CD8-positive, alpha-beta memory T cell (primary cell): Measurements from ENCODE around the gene GINS1. TPM values are rescaled to one million over a fixed set of nuclear protein-coding genes. Genes with fewer than 3 reads are reported as not detected.
A peak's percentile ranks its signal among the peaks of the same experiment; 100 is the strongest.

ENCODE experiments used
- CTCF ChIA-PET: fragments of 350-600 bp; sonication (Branson Sonifier 250); formaldehyde crosslinking; loops from one replicate; lab custom pipeline; 2021; ENCODE audit warnings: antibody characterized with exemption; lab: Charles Lee
- POLR2A ChIA-PET: fragments of 350-600 bp; sonication (Branson Sonifier 250); formaldehyde crosslinking; loops from one replicate; lab custom pipeline; 2021; ENCODE audit warnings: antibody characterized with exemption; lab: Charles Lee
- DNase-seq, 5 donors: peaks; one replicate each; pipeline versions ENCODE4 v3.0.0 to v3.0.0-alpha.2; 2020 to 2022; ENCODE audit warnings: mixed read lengths in 1 of 5
- H3K27ac ChIP-seq: one replicate; pipeline ENCODE4 v1.7.0; 2013; ENCODE audit warnings: low read depth, mild to moderate bottlenecking, low read length, moderate library complexity
- H3K27me3 ChIP-seq: 2 replicates; pipeline ENCODE4 v1.7.0; 2013; ENCODE audit warnings: low read length, mild to moderate bottlenecking; ENCODE audit not compliant: insufficient read depth, poor library complexity, severe bottlenecking
- H3K36me3 ChIP-seq: 2 replicates; pipeline ENCODE4 v1.7.0; 2013; ENCODE audit warnings: mild to moderate bottlenecking, low read length, moderate library complexity; ENCODE audit not compliant: insufficient read depth
- H3K4me1 ChIP-seq: 2 replicates; pipeline ENCODE4 v1.7.0; 2013; ENCODE audit warnings: mild to moderate bottlenecking, low read length, moderate library complexity; ENCODE audit not compliant: insufficient read depth
- H3K4me3 ChIP-seq: 2 replicates; pipeline ENCODE4 v1.7.0; 2013; ENCODE audit warnings: mild to moderate bottlenecking, low read length
- H3K9me3 ChIP-seq: 2 replicates; pipeline ENCODE4 v1.7.0; 2013; ENCODE audit warnings: mild to moderate bottlenecking, low read length
- H3K27ac Mint-ChIP-seq, 8 donors: one replicate each; pipeline ENCODE4 v1.8.0; 2020 to 2021; ENCODE audit warnings: mixed read lengths in 8 of 8, mild to moderate bottlenecking in 6 of 8, inconsistent platforms in 3 of 8, moderate library complexity in 3 of 8
- H3K27me3 Mint-ChIP-seq, 2 donors: one replicate each; pipeline ENCODE4 v1.8.0; 2020 to 2021; ENCODE audit warnings: mixed read lengths in 2 of 2, mild to moderate bottlenecking in 1 of 2, moderate library complexity in 1 of 2
- H3K36me3 Mint-ChIP-seq, 3 donors: one replicate each; pipeline ENCODE4 v1.8.0; 2020 to 2021; ENCODE audit warnings: mixed read lengths in 3 of 3, inconsistent platforms in 1 of 3, mild to moderate bottlenecking in 1 of 3
- H3K4me1 Mint-ChIP-seq, 3 donors: one replicate each; pipeline ENCODE4 v1.8.0; 2020 to 2021; ENCODE audit warnings: mixed read lengths in 3 of 3, inconsistent platforms in 1 of 3, mild to moderate bottlenecking in 1 of 3
- H3K4me3 Mint-ChIP-seq, 7 donors: one replicate each; pipeline ENCODE4 v1.8.0; 2020 to 2021; ENCODE audit warnings: mixed read lengths in 7 of 7, mild to moderate bottlenecking in 6 of 7, moderate library complexity in 4 of 7, inconsistent platforms in 2 of 7
- H3K9me3 Mint-ChIP-seq, 5 donors: one replicate each; pipeline ENCODE4 v1.8.0; 2020 to 2022; ENCODE audit warnings: mixed read lengths in 5 of 5, mild to moderate bottlenecking in 3 of 5, moderate library complexity in 2 of 5, inconsistent platforms in 1 of 5
- polyA plus RNA-seq: library from polyadenylated mRNA; unstranded; fragments of 300-500 nt; fragmentation: Illumina TruSeq; gene quantifications from one replicate; pipeline ENCODE4 v1.2.3, GENCODE V29; 2021
- total RNA-seq, 2 experiments: library from RNA; stranded (reverse); gene quantifications; one replicate each; pipeline ENCODE4 v1.2.3, GENCODE V29; 2021

Gene GINS1
- total and polyA plus RNA-seq, 3 experiments from 2014 or later = 0.74 to 31.2 (median 26.0) TPM

- ChIA-PET POLR2A (no interaction called here), CTCF (no interaction called here)
- peaks cover 0 to 2% of the 10 kb centered on the region in 2 donors for H3K27me3 Mint-ChIP-seq
- no peak overlapping the region for H3K4me3 ChIP-seq
- no peaks in the 10 kb centered on the region for H3K9me3 ChIP-seq
- H3K27ac Mint-ChIP-seq = peak overlapping the region in 2 of 8 donors; percentile 12 to 25
- H3K27me3 ChIP-seq = no peaks in the 10 kb centered on the region
- no peaks in the 10 kb centered on the region for H3K4me1 ChIP-seq
- no peak for DNase-seq
- H3K4me1 Mint-ChIP-seq = no peaks in the 10 kb centered on the region
- H3K27ac ChIP-seq = no peak overlapping the region
- no peaks in the 10 kb centered on the region for H3K9me3 Mint-ChIP-seq
- H3K36me3 ChIP-seq = no peaks in the 10 kb centered on the region
- peaks cover 0 to 2% (median 0%) of the 10 kb centered on the region in 3 donors for H3K36me3 Mint-ChIP-seq
- H3K4me3 Mint-ChIP-seq = no peak overlapping the region
These were observed 52.6 kb downstream of the GINS1 start for GRCh38 chr20:25459916-25460535.

- Mint-ChIP-seq H3K9me3 (no peaks in the 10 kb centered on the region), H3K4me3 (no peak overlapping the region), H3K36me3 (peaks cover 0 to 2% (median 0%) of the 10 kb centered on the region in 3 donors), H3K27me3 (peaks cover 0 to 2% of the 10 kb centered on the region in 2 donors), H3K4me1 (no peaks in the 10 kb centered on the region), H3K27ac (no peak overlapping the region)
- H3K36me3 ChIP-seq = no peaks in the 10 kb centered on the region
- no peaks in the 10 kb centered on the region for H3K27me3 ChIP-seq
- POLR2A ChIA-PET = no interaction called here
- DNase-seq = no peak
- no peaks in the 10 kb centered on the region for H3K9me3 ChIP-seq
- CTCF ChIA-PET = no interaction called here
- no peaks in the 10 kb centered on the region for H3K4me1 ChIP-seq
- no peak overlapping the region for H3K27ac ChIP-seq
- no peak overlapping the region for H3K4me3 ChIP-seq
These were observed 53.2 kb downstream of the GINS1 start for GRCh38 chr20:25460566-25461280.

- H3K27ac ChIP-seq = no peak overlapping the region
- H3K27me3 ChIP-seq = no peaks in the 10 kb centered on the region
- ChIA-PET POLR2A (no interaction called here), CTCF (no interaction called here)
- no peak for DNase-seq
- H3K4me3 ChIP-seq = no peak overlapping the region
- no peaks in the 10 kb centered on the region for H3K4me1 ChIP-seq
- H3K36me3 ChIP-seq = no peaks in the 10 kb centered on the region
- H3K9me3 ChIP-seq = no peaks in the 10 kb centered on the region
- H3K9me3 Mint-ChIP-seq = no peaks in the 10 kb centered on the region
- peaks cover 0 to 2% (median 0%) of the 10 kb centered on the region in 3 donors for H3K36me3 Mint-ChIP-seq
- H3K27me3 Mint-ChIP-seq = peaks cover 0 to 2% of the 10 kb centered on the region in 2 donors
- no peaks in the 10 kb centered on the region for H3K4me1 Mint-ChIP-seq
- no peak overlapping the region for H3K27ac Mint-ChIP-seq
- H3K4me3 Mint-ChIP-seq = no peak overlapping the region
These were observed 53.8 kb downstream of the GINS1 start for GRCh38 chr20:25461281-25461650.

- Mint-ChIP-seq H3K4me1 (no peaks in the 10 kb centered on the region), H3K9me3 (no peaks in the 10 kb centered on the region), H3K4me3 (no peak overlapping the region), H3K27ac (peak overlapping the region in 1 of 8 donors; percentile 4), H3K36me3 (peaks cover 0 to 2% (median 0%) of the 10 kb centered on the region in 3 donors), H3K27me3 (peaks cover 0 to 2% of the 10 kb centered on the region in 2 donors)
- Histone ChIP-seq H3K4me1 (no peaks in the 10 kb centered on the region), H3K4me3 (no peak overlapping the region), H3K36me3 (no peaks in the 10 kb centered on the region), H3K27me3 (no peaks in the 10 kb centered on the region), H3K9me3 (no peaks in the 10 kb centered on the region), H3K27ac (no peak overlapping the region)
- CTCF ChIA-PET = no interaction called here
- POLR2A ChIA-PET = no interaction called here
- DNase-seq = no peak
These were observed 54.5 kb downstream of the GINS1 start for GRCh38 chr20:25461786-25462545.

- no peaks in the 10 kb centered on the region for H3K27me3 ChIP-seq
- no peaks in the 10 kb centered on the region for H3K9me3 ChIP-seq
- H3K4me3 Mint-ChIP-seq = no peak overlapping the region
- H3K4me1 Mint-ChIP-seq = no peaks in the 10 kb centered on the region
- no peak overlapping the region for H3K4me3 ChIP-seq
- DNase-seq = no peak
- no peaks in the 10 kb centered on the region for H3K4me1 ChIP-seq
- POLR2A ChIA-PET = no interaction called here
- H3K27me3 Mint-ChIP-seq = peaks cover 0 to 5% of the 10 kb centered on the region in 2 donors
- no peak overlapping the region for H3K27ac Mint-ChIP-seq
- peaks cover 0 to 2% (median 0%) of the 10 kb centered on the region in 3 donors for H3K36me3 Mint-ChIP-seq
- CTCF ChIA-PET = interaction anchor here (1.4 kb wide), 1 partner anchor 11 kb away, joined by 4 read pairs; no protein-coding TSS in a partner anchor
- H3K27ac ChIP-seq = no peak overlapping the region
- H3K9me3 Mint-ChIP-seq = no peaks in the 10 kb centered on the region
- H3K36me3 ChIP-seq = no peaks in the 10 kb centered on the region
These were observed 57.2 kb downstream of the GINS1 start for GRCh38 chr20:25464501-25465242.

GRCh38 chr20:25465243-25466135 is 58.0 kb downstream of the GINS1 start:
- Mint-ChIP-seq H3K9me3 (no peaks in the 10 kb centered on the region), H3K4me3 (no peak overlapping the region), H3K36me3 (peaks cover 0 to 2% (median 0%) of the 10 kb centered on the region in 3 donors), H3K27ac (peak overlapping the region in 1 of 8 donors; percentile 3), H3K4me1 (no peaks in the 10 kb centered on the region), H3K27me3 (peaks cover 0 to 5% of the 10 kb centered on the region in 2 donors)
- no peaks in the 10 kb centered on the region for H3K9me3 ChIP-seq
- no peak overlapping the region for H3K27ac ChIP-seq
- ChIA-PET CTCF (interaction anchor here (1.4 kb wide), 1 partner anchor 10 kb away, joined by 4 read pairs; no protein-coding TSS in a partner anchor), POLR2A (no interaction called here)
- H3K4me3 ChIP-seq = no peak overlapping the region
- no peaks in the 10 kb centered on the region for H3K27me3 ChIP-seq
- no peaks in the 10 kb centered on the region for H3K4me1 ChIP-seq
- H3K36me3 ChIP-seq = no peaks in the 10 kb centered on the region
- DNase-seq = no peak

- Mint-ChIP-seq H3K36me3 (no peaks in the 10 kb centered on the region), H3K27me3 (peaks cover 0 to 3% of the 10 kb centered on the region in 2 donors), H3K9me3 (no peaks in the 10 kb centered on the region), H3K4me1 (no peaks in the 10 kb centered on the region), H3K4me3 (no peak overlapping the region), H3K27ac (no peak overlapping the region)
- no peaks in the 10 kb centered on the region for H3K4me1 ChIP-seq
- ChIA-PET POLR2A (no interaction called here), CTCF (no interaction called here)
- no peaks in the 10 kb centered on the region for H3K36me3 ChIP-seq
- no peaks in the 10 kb centered on the region for H3K27me3 ChIP-seq
- DNase-seq = no peak
- H3K4me3 ChIP-seq = no peak overlapping the region
- H3K9me3 ChIP-seq = no peaks in the 10 kb centered on the region
- H3K27ac ChIP-seq = no peak overlapping the region
These were observed 59.4 kb downstream of the GINS1 start for GRCh38 chr20:25466846-25467245.
